NCI-H146 treated with DMSO at 0.1 percent for 48 hours (cell line): ENCODE data around the gene CPPED1.

Source experiments
- DNase-seq: peaks from one replicate; lab custom pipeline; 2025; ENCODE audit not compliant: unreplicated experiment; lab: John Stamatoyannopoulos, UW

The CPPED1 gene

GRCh38 chr16:12613131-12613991 is 190.3 kb downstream of the CPPED1 start:
- no peak for DNase-seq

DNA sequence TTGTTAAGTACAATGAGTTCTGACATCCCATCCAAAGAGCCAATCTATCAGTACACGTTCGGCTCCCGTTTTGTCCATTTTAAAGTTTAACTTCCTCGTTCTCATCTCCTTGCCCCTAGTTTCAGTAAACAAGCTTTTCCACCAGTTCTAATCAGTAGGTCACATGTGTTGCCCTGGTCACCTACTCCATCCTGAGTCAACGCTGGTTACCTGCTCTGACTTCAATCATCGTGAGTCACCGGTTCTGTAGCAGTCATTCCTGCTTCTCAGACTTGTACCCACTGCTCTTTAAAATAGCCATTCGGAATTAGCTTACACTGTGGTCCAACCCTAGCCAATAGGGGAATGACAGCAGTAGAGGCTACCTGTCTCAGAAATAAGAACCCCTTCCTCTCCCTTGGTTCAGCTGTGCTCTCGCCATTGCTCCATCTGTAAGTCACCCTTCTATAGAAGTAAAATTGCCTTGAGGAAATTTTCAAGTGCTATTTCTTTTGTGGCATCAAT is 191.0 kb downstream of the CPPED1 start:
- DNase-seq: no peak

GRCh38 chr16:12611916-12612597 is 191.6 kb downstream of the CPPED1 start:
- no peak for DNase-seq

- DNase-seq: no peak
Observed at GRCh38 chr16:12611006-12611477, 192.6 kb downstream of the CPPED1 start.

DNA sequence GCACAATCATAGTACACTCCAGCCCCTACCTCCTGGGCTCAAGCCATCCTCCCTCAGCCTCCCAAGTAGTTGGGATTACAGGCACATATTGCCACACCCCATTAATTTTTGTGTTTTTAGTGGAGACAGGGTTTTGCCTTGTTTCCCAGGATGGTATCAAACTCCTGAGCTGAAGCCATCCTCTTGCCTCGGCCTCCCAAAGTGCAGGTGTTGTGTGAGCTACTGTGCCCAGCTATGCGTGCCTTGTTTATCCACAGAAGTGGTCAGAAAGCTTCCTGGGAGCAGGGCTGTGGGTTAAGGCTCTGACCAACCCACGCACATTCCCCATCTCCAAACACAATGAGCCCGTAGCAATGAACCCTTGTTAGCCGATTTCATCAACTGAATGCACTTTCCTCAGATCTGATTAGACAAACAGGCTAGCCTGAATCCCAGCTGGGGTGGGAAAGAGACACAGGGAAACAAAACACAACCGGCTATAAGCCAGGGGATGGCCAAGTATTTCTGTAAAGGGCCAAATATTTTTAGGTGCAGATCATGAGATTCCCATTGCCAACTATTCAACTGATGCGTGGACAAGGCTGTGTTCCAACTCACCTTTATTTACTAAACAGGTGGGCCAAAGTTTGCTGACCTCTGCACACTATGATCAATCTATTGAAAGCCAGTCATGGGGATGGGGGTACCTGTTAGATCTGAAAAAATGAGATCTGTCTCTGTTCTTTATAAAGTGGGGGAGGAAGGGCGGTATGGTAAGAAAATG is 193.6 kb downstream of the CPPED1 start:
- DNase-seq: no peak
